Measurements from ENCODE around the gene CIBAR2.

The CIBAR2 gene

GRCh38 chr16:85048921-85049562, 63.2 kb downstream of the CIBAR2 start:
- no peak overlapping the region for H3K27ac ChIP-seq
- no peak for TF ChIP-seq ZFX (IDR thresholded peaks at IDR 0.05; ENCODE audit: borderline replicate concordance)
- TF ChIP-seq CTCF (IDR thresholded peaks at IDR 0.05), result no peak

Measured in 22Rv1 (cell line).